HS-27A (cell line): ENCODE data around the gene NOS3.

Experiments
- DNase-seq: peaks from one replicate; pipeline ENCODE4 v3.0.0-alpha.2; 2012; ENCODE audit warnings: low read depth, missing footprints

The NOS3 gene

GRCh38 chr7:150979713-150980390 is 11.0 kb upstream of the NOS3 start:
- DNase-seq = no peak

- DNase-seq = no peak
Measured at GRCh38 chr7:150980663-150981062, 10.2 kb upstream of the NOS3 start.

- DNase-seq = no peak
Measured at GRCh38 chr7:150981644-150982043, 9.2 kb upstream of the NOS3 start.

GRCh38 chr7:150982351-150982750 is 8.5 kb upstream of the NOS3 start:
- DNase-seq = no peak

- DNase-seq = no peak
Measured at GRCh38 chr7:150983893-150984368, 6.9 kb upstream of the NOS3 start.

GRCh38 chr7:150986099-150986512 is 4.7 kb upstream of the NOS3 start:
- DNase-seq = no peak

GRCh38 chr7:150986556-150986955 is 4.3 kb upstream of the NOS3 start:
- no peak for DNase-seq

- DNase-seq = no peak
Measured at GRCh38 chr7:150988230-150989226, 2.3 kb upstream of the NOS3 start.

- DNase-seq = no peak
Measured at GRCh38 chr7:150989456-150989855, 1.4 kb upstream of the NOS3 start.

- DNase-seq = no peak
Measured at GRCh38 chr7:150992051-150992640, 1.3 kb downstream of the NOS3 start.

- DNase-seq = no peak
Measured at GRCh38 chr7:150992833-150993302, 2.1 kb downstream of the NOS3 start.

GRCh38 chr7:150993511-150993910 is 2.7 kb downstream of the NOS3 start:
- DNase-seq = no peak

- no peak for DNase-seq
Measured at GRCh38 chr7:150994141-150994837, 3.5 kb downstream of the NOS3 start.

GRCh38 chr7:150994838-150995510 is 4.2 kb downstream of the NOS3 start:
- no peak for DNase-seq

- no peak for DNase-seq
Measured at GRCh38 chr7:150996376-150997074, 5.7 kb downstream of the NOS3 start.

- no peak for DNase-seq
Measured at GRCh38 chr7:150997075-150997511, 6.3 kb downstream of the NOS3 start.

- no peak for DNase-seq
Measured at GRCh38 chr7:150997817-150998216, 7.0 kb downstream of the NOS3 start.

GRCh38 chr7:150998341-150998740 is 7.5 kb downstream of the NOS3 start:
- no peak for DNase-seq

GRCh38 chr7:150999001-150999400 is 8.2 kb downstream of the NOS3 start:
- DNase-seq = no peak

- DNase-seq = no peak
Measured at GRCh38 chr7:150999497-151000230, 8.8 kb downstream of the NOS3 start.
